ENCODE results near the gene CIDEB. TPM values are rescaled to one million over a fixed set of nuclear protein-coding genes. Genes with fewer than 3 reads are reported as not detected.

The CIDEB gene
- polyA plus RNA-seq, 1 donor from 2014 or later: not detected

- no peak for TF ChIP-seq CTCF (IDR thresholded peaks at IDR 0.05; ENCODE audit: poor library complexity, severe bottlenecking)
- no peak for TF ChIP-seq EP300 (conservative IDR thresholded peaks at IDR 0.05; ENCODE audit: poor library complexity, severe bottlenecking)
- TF ChIP-seq RAD21 (conservative IDR thresholded peaks at IDR 0.05): no peak
- no peak for TF ChIP-seq MXI1 (conservative IDR thresholded peaks at IDR 0.05; ENCODE audit: poor library complexity, severe bottlenecking)
- no peak for TF ChIP-seq REST (IDR thresholded peaks at IDR 0.05; ENCODE audit: borderline replicate concordance)
- no peak for TF ChIP-seq POLR2AphosphoS5 (IDR thresholded peaks at IDR 0.05)
- no peak for TF ChIP-seq SMC3 (conservative IDR thresholded peaks at IDR 0.05; ENCODE audit: poor library complexity)
- no peak for TF ChIP-seq EZH2 (IDR thresholded peaks at IDR 0.05; ENCODE audit: borderline replicate concordance, insufficient read depth, low read length, poor library complexity, severe bottlenecking)
- TF ChIP-seq TAF1 (IDR thresholded peaks at IDR 0.05; ENCODE audit: low read depth): no peak
- H3F3A ChIP-seq (ENCODE audit: insufficient read depth, low read length, poor library complexity, severe bottlenecking): no peaks in the 10 kb centered on the region
- no peaks in the 10 kb centered on the region for H4K20me1 ChIP-seq (ENCODE audit: insufficient read depth)
- H3K27me3 ChIP-seq (ENCODE audit: insufficient read depth, low read depth, low read length): no peaks in the 10 kb centered on the region
- no peak overlapping the region for H3K9ac ChIP-seq (ENCODE audit: low read length)
- no peak overlapping the region for H3K27ac ChIP-seq (ENCODE audit: low read length)
- no peak overlapping the region for H3K4me3 ChIP-seq (ENCODE audit: low read length)
- no peak overlapping the region for H2AFZ ChIP-seq (ENCODE audit: low read depth, low read length)
- no peaks in the 10 kb centered on the region for H3K36me3 ChIP-seq (ENCODE audit: insufficient read depth, low read length)
- H3K79me2 ChIP-seq (replicated peaks; ENCODE audit: insufficient read depth, low read length): no peaks in the 10 kb centered on the region
- no peak overlapping the region for H3K4me2 ChIP-seq (ENCODE audit: low read length)
- no peaks in the 10 kb centered on the region for H3K9me2 ChIP-seq (ENCODE audit: insufficient read depth, low read length)
- H3K9me3 ChIP-seq (ENCODE audit: low read length): no peaks in the 10 kb centered on the region
Measured at GRCh38 chr14:24292118-24292807, 15.5 kb downstream of the CIDEB start.

GRCh38 chr14:24291446-24292117 lies 16.2 kb downstream of the CIDEB start:
- H3K9me3 ChIP-seq (ENCODE audit: low read length): no peaks in the 10 kb centered on the region
- no peak for TF ChIP-seq POLR2AphosphoS5 (IDR thresholded peaks at IDR 0.05)
- TF ChIP-seq REST (IDR thresholded peaks at IDR 0.05; ENCODE audit: borderline replicate concordance): no peak
- no peak for TF ChIP-seq RAD21 (conservative IDR thresholded peaks at IDR 0.05)
- no peak for TF ChIP-seq CTCF (IDR thresholded peaks at IDR 0.05; ENCODE audit: poor library complexity, severe bottlenecking)
- no peak for TF ChIP-seq EP300 (conservative IDR thresholded peaks at IDR 0.05; ENCODE audit: poor library complexity, severe bottlenecking)
- H3K27ac ChIP-seq (ENCODE audit: low read length): no peak overlapping the region
- no peak overlapping the region for H2AFZ ChIP-seq (ENCODE audit: low read depth, low read length)
- H3K4me2 ChIP-seq (ENCODE audit: low read length): no peak overlapping the region
- H3K4me3 ChIP-seq (ENCODE audit: low read length): no peak overlapping the region
- no peaks in the 10 kb centered on the region for H3K36me3 ChIP-seq (ENCODE audit: insufficient read depth, low read length)
- H3K27me3 ChIP-seq (ENCODE audit: insufficient read depth, low read depth, low read length): no peaks in the 10 kb centered on the region
- no peaks in the 10 kb centered on the region for H3K79me2 ChIP-seq (replicated peaks; ENCODE audit: insufficient read depth, low read length)
- H3K9ac ChIP-seq (ENCODE audit: low read length): no peak overlapping the region
- no peaks in the 10 kb centered on the region for H4K20me1 ChIP-seq (ENCODE audit: insufficient read depth)
- no peaks in the 10 kb centered on the region for H3K9me2 ChIP-seq (ENCODE audit: insufficient read depth, low read length)
- H3F3A ChIP-seq (ENCODE audit: insufficient read depth, low read length, poor library complexity, severe bottlenecking): no peaks in the 10 kb centered on the region

Measured in neural cell (in vitro differentiated cells).